NCI-H69 (cell line): ENCODE measurements around the gene SH3BP5L.
A peak's percentile ranks its signal among the peaks of the same experiment; 100 is the strongest.
"Not testable (repeated sequence)": the region's sequence is repeated elsewhere in the genome, so short reads cannot be mapped to it uniquely, and the experiment has no call there.

Experiments used
- DNase-seq: peaks from one replicate; lab custom pipeline; 2025; lab: John Stamatoyannopoulos, UW

Gene SH3BP5L

GRCh38 chr1:248810000-248810726, 15.6 kb downstream of the SH3BP5L start:
- DNase-seq = no peak

DNA sequence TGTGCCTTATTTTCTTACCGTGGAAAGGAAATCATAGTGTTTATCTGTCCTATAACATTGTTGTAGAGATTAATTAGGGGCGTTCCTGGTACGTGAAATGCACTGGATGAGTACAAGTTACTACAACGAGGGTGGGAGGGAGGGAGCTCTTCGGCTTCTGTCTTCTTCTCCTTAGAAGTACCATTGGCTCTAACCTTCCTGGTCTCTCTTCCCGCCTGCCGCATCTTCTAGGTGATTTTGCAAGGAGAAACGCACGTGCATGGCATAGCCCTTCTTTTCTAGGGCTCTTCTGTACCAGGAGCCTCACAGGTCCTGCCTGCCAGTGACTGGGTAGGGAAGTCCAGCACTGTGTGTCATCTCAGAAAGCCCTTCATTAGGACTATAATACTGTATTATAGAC, 16.8 kb downstream of the SH3BP5L start:
- DNase-seq = no peak

- DNase-seq = peak; percentile 64
Measured at GRCh38 chr1:248807067-248807737, 18.5 kb downstream of the SH3BP5L start.

DNA sequence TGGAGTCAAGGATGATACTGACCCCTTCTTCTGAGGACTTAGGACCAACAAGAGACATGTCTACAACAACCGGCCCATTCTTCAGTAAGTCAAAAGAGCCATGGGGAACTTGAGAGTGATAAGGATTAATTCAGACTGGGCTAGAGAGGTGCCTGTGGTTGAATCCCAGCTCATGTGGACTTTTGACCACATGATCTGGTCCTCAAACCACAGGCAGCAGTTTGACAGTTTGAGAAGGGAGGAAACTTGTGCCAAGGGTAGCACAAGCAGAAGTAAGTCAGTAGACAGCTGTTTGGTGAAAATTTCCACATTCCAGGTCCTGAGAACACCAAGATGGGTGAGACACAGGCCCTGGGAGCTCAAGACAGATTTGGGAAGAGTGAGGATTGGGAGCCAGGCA, 19.8 kb downstream of the SH3BP5L start:
- DNase-seq = no peak

- no peak for DNase-seq
Measured at GRCh38 chr1:248804771-248805681, 20.7 kb downstream of the SH3BP5L start.

DNA sequence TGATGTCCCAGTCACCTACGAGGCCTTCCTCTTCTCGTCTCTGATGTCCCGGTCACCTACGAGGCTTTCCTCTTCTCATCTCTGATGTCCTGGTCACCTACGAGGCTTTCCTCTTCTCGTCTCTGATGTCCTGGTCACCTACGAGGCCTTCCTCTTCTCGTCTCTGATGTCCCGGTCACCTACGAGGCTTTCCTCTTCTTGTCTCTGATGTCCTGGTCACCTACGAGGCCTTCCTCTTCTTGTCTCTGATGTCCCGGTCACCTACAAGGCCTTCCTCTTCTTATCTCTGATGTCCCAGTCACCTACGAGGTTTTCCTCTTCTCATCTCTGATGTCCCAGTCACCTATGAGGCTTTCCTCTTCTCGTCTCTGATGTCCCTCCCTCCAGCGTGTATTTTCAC, 22.2 kb downstream of the SH3BP5L start:
- DNase-seq = not testable (repeated sequence)

DNA sequence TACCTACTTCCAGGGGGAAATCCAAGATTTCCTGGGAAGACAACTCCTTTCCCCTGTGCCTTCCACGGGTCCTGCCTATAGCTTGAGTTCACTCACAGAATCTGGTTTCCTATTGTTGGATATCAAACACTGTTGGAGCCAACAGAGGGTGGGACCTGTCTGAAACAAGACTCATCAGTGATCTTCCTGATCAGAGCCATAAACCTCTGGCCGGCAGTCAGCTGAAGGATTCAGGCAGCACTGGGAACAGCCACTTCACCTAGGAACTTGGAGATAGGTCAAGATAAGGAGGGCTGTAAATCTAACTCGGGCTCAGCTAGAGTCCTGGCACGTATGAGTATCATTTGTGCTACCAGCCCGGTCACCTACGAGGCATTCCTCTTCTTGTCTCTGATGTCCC, 23.3 kb downstream of the SH3BP5L start:
- no peak for DNase-seq

- no peak for DNase-seq
Measured at GRCh38 chr1:248800459-248800858, 25.3 kb downstream of the SH3BP5L start.

GRCh38 chr1:248798791-248799190, 26.9 kb downstream of the SH3BP5L start:
- no peak for DNase-seq

DNA sequence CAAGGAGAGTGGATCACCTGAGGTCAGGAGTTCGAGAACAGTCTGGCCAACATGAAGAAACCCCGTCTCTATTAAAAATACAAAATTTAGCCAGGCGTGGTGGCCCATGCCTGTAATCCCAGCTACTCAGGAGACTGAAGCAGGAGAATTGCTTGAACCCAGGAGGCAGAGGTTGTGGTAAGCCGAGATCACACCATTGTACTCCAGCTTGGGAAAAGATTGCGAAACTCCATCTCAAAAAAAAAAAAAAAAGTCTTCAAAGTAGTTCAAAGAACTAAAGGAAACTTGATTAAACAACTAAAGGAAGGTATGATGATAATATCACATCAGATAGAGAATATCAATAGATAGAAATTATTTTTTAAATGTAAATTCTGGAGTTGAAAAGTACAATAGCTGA, 31.1 kb downstream of the SH3BP5L start:
- DNase-seq = not testable (repeated sequence)

DNA sequence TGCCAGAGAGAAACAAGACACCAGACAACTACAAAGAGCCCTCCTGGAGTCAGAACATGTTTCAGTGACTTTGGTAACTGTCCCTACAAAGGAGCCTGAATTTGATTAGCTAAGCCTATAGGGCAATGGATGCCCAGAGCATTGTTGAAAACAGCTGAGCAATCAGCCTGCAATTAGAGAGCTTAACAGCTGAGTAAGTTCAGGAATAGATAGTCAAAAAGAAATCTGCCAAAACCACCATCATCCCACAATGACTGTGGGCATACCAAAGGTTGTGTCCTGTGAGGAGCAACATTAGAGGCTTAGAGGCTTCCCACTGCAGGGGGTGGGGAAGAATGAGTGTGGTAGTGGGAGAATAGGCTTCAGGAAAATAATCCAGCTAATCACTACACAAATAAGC, 32.1 kb downstream of the SH3BP5L start:
- DNase-seq = peak; percentile 31

- no peak for DNase-seq
Measured at GRCh38 chr1:248792342-248792741, 33.4 kb downstream of the SH3BP5L start.

- no peak for DNase-seq
Measured at GRCh38 chr1:248791010-248791409, 34.7 kb downstream of the SH3BP5L start.

DNA sequence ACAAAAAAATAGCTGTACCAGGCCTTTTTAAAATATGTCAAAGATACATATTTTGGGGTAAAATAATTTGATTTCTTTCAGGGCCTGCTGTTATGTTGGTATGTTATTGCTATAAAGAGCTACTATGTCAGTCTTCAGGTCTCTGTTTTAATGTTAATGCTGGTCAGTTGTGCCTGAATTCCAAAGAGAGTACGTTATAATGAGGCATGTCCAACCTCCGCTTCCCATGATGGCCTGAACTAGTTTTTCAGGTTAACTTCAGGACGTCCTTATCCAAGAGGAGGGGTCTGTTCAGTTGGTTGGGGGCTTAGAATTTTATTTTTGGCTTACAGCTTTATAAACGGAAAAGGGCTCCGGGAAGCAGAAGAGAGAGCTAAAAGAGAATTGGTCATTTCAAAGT, 35.3 kb downstream of the SH3BP5L start:
- no peak for DNase-seq

DNA sequence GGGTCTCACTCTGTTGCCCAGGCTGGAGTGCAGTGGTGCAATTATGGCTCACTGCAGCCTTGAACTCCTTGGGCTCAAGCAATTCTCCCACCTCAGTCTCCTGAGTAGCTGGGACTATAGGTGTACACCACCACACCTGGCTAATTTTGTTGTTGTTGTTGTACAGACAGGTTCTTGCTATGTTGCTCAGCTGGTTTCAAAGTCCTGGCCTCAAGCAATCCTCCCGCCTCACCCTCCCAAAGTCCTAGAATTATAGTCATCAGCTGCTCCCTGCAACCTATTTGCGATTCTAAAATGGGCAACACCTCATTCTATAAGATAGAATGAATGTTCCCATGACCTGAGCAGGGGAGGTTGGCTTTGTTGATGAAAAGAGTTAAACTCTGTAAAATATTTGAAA, 36.4 kb downstream of the SH3BP5L start:
- not testable (repeated sequence) for DNase-seq

GRCh38 chr1:248788327-248788726, 37.4 kb downstream of the SH3BP5L start:
- no peak for DNase-seq

DNA sequence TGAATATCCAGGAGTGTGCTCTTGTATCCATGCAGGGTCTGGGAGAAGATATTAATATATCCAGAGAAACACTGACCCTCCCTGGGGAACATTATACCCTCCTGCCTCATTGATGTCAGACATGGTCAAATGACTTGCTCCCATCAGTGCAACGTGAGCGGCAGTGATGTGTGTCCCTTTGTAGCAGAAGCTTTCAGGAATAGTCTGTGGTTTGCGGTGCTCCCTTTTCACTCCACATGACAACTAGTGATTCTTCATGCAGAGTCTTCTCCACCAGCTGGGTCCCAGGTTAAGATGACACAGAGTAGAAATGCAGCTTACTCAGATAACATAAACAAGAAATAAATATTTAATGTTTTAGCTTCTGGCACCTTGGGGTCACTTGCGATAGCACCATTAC, 38.3 kb downstream of the SH3BP5L start:
- DNase-seq = no peak

GRCh38 chr1:248786156-248786555, 39.6 kb downstream of the SH3BP5L start:
- peak; percentile 11 for DNase-seq

DNA sequence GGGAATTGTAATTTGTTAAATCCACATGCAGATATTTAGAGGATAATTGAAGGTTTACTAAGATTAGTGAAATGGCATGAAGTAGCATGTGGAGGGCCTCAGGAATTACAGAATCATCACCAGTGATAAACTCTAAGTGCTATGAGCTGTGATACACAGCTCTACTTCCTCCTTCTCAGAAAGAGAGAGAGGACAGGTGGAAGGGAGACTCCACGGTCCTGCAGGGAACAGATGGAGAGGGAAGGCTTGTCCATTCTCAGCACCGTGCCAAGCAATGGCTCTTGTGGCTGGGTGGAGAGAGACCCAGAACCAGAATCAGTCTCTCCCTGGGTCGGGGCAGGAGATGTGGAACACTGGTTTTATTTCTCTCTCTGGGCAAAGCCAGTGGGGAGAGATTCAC, 42.3 kb downstream of the SH3BP5L start:
- DNase-seq = peak; percentile 32

DNA sequence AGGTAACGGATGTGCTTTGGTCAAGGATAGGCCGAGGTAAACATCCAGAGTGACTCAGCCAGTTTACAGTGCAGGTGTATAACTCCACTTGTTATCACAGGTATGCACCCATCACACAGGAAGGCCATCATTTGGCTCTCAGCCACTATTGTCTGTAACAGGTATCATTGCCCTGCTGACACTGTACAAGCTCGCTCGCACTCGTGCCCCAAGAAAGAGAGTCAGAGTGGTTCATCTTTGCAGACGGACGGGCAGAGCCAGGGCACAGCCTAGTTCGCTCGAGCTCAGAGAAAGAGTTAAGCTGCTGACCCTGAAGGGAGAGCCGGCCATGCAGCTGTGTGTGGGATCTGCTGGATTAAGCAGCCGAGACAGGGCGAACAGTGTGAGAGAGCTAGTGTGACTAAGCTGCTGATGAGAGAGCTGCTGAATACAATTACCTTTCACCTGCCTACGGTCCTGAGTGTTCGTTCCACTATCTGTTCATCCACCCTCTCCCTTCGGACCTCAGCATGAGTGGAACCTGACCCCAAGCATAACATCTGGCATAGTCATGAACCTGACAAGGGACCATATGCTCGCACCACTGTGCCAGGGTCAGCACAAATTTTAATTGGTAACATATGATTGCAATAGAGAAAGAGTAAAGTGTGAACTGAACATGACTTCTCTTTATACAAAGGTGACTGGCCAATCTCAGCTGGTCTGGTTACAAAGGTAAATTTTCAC, 43.1 kb downstream of the SH3BP5L start:
- DNase-seq = peak; percentile 58

DNA sequence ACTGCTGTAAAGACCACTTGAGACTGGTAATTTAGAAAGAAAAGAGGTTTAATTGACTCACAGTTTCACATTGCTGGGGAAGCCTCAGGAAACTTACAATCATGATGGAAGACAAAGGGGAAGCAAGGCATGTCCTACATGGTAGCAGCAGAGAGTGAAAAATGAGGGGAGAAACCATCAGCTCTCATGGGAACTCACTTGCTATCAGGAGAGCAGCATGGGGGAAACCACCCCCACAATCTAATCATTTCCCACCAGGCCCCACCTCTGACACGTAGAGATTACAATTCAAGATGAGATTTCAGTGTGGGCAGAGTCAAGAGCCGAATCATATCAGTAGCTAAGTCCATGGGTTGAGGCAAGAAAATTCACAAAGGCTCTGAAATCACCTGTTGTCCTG, 46.4 kb downstream of the SH3BP5L start:
- DNase-seq = no peak

- no peak for DNase-seq
Measured at GRCh38 chr1:248778906-248779305, 46.8 kb downstream of the SH3BP5L start.
